Hepatocyte (in vitro differentiated cells): ENCODE measurements around the gene ZFP64.

Experiments used
- CTCF ChIP-seq: fragments of 200-600 bp; sonication (generic); IDR thresholded peaks from 2 replicates; pipeline ENCODE4 v1.5.1; 2016; ENCODE audit warnings: antibody characterized with exemption, mild to moderate bottlenecking; ENCODE audit not compliant: poor library complexity
- EZH2 ChIP-seq: fragments of 200-600 bp; sonication (generic); IDR thresholded peaks from 2 replicates; pipeline ENCODE4 v1.6.1; 2016; ENCODE audit warnings: antibody characterized with exemption, mild to moderate bottlenecking, borderline replicate concordance
- EZH2phosphoT487 ChIP-seq: fragments of 200-600 bp; sonication (generic); IDR thresholded peaks from one replicate; pipeline ENCODE4 v1.6.1; 2018; ENCODE audit warnings: antibody characterized with exemption, mild to moderate bottlenecking, low read depth, moderate library complexity; ENCODE audit not compliant: unreplicated experiment, severe bottlenecking

DNA sequence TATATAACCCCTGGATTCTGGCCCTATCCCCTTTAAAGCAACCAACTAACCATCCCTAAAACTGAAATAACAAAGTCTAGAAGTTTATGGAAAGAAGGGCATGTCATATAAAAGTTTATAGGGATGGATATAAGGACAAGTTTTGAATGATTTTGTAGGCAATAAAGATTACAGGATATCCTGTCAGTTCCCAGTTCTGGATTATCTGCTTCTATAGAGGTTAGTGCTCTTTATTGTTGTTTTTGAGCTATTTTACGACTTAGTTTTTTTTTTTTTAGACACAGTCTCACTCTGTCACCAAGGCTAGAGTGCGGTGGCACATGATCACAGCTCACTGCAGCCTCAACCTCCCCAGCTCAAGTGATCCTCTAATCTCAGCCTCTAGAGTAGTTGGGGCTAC, 48.3 kb downstream of the ZFP64 start:
- TF ChIP-seq CTCF (no peak), EZH2 (no peak), EZH2phosphoT487 (no peak)
